Natural killer cell (primary cell): ENCODE data around the gene SLC25A13. TPM values are rescaled to one million over a fixed set of nuclear protein-coding genes. Genes with fewer than 3 reads are reported as not detected.

ENCODE experiments used
- ATAC-seq, 3 donors: fragments of 150-1000 bp in 2 of 3; fragments of 200-7000 bp in 1 of 3; cut with Tn5 transposase; 1 replicate in 1 of 3; 2 replicates in 2 of 3; pipeline ENCODE4 v1.10.0; 2021; ENCODE audit warnings: mild to moderate bottlenecking in 2 of 3, moderate library complexity in 2 of 3
- DNase-seq, 2 donors: peaks; one replicate each; pipeline versions ENCODE4 v3.0.0 to v3.0.0-alpha.2; 2013 to 2021; ENCODE audit warnings: mixed read lengths in 1 of 2
- H3K27ac ChIP-seq: one replicate; pipeline ENCODE4 v1.5.1; 2013; ENCODE audit warnings: mild to moderate bottlenecking, low read length
- H3K27me3 ChIP-seq: one replicate; pipeline ENCODE4 v1.6.1; 2013; ENCODE audit warnings: low read length; ENCODE audit not compliant: control insufficient read depth, insufficient read depth
- H3K36me3 ChIP-seq: one replicate; pipeline ENCODE4 v1.6.1; 2013; ENCODE audit warnings: low read length; ENCODE audit not compliant: control insufficient read depth, insufficient read depth
- H3K4me1 ChIP-seq: one replicate; pipeline ENCODE4 v1.6.1; 2013; ENCODE audit warnings: low read length; ENCODE audit not compliant: control insufficient read depth, insufficient read depth
- H3K4me3 ChIP-seq: one replicate; pipeline ENCODE4 v1.5.1; 2013; ENCODE audit warnings: low read length
- H3K9me3 ChIP-seq: one replicate; pipeline ENCODE4 v1.6.1; 2013; ENCODE audit warnings: low read length; ENCODE audit not compliant: control insufficient read depth, insufficient read depth
- H3K27ac Mint-ChIP-seq, 2 donors: one replicate each; pipeline ENCODE4 v1.8.0; 2022; ENCODE audit warnings: mild to moderate bottlenecking in 2 of 2, mixed read lengths in 2 of 2, moderate library complexity in 1 of 2
- H3K27me3 Mint-ChIP-seq, 2 donors: one replicate each; pipeline ENCODE4 v1.8.0; 2022; ENCODE audit warnings: low read depth in 2 of 2, mixed read lengths in 2 of 2
- H3K36me3 Mint-ChIP-seq: one replicate; pipeline ENCODE4 v1.8.0; 2022; ENCODE audit warnings: mixed read lengths
- H3K4me1 Mint-ChIP-seq, 2 donors: one replicate each; pipeline ENCODE4 v1.8.0; 2022; ENCODE audit warnings: mixed read lengths in 2 of 2
- H3K4me3 Mint-ChIP-seq: one replicate; pipeline ENCODE4 v1.8.0; 2022; ENCODE audit warnings: mild to moderate bottlenecking, moderate library complexity, mixed read lengths
- H3K9me3 Mint-ChIP-seq, 2 donors: one replicate each; pipeline ENCODE4 v1.8.0; 2022; ENCODE audit warnings: mixed read lengths in 2 of 2
- CTCF ChIP-seq: fragments of 200-600 bp; IDR thresholded peaks from one replicate; pipeline ENCODE4 v1.8.0; 2022; ENCODE audit warnings: antibody characterized with exemption
- WGBS: methylation state at CpG from one replicate; pipeline ENCODE4 v1.1.7; 2013; ENCODE audit warnings: missing lambda C conversion rate; ENCODE audit not compliant: insufficient coverage; 5-methylcytosine and 5-hydroxymethylcytosine counted together
- intact Hi-C: fragments of 100-400 bp; cut with micrococcal nuclease; formaldehyde crosslinking; loops from one replicate; pipeline ENCODE4 v1.14.2; 2022
- total RNA-seq, 4 donors: library from RNA; stranded (reverse); fragments of 120-200 nt in 1 of 4; gene quantifications; one replicate each; pipeline versions ENCODE4 v1.2.3 to v1.2.4, GENCODE V29; 2013 to 2022

Gene SLC25A13
- total RNA-seq, 3 donors from 2014 or later (not counting 1 experiment from before 2014, with no cell fraction given) = 16.9 to 20.8 (median 20.5) TPM

GRCh38 chr7:96355990-96356506 is 34.1 kb upstream of the SLC25A13 start:
- Mint-ChIP-seq H3K9me3 (no peaks in the 10 kb centered on the region), H3K4me3 (no peak overlapping the region), H3K27me3 (peaks cover 0 to 15% of the 10 kb centered on the region in 2 donors), H3K36me3 (no peaks in the 10 kb centered on the region), H3K4me1 (no peaks in the 10 kb centered on the region), H3K27ac (no peak overlapping the region)
- Histone ChIP-seq H3K36me3 (no peaks in the 10 kb centered on the region), H3K4me3 (no peak overlapping the region), H3K27me3 (no peaks in the 10 kb centered on the region), H3K27ac (no peak overlapping the region), H3K9me3 (no peaks in the 10 kb centered on the region), H3K4me1 (no peaks in the 10 kb centered on the region)
- ATAC-seq = no peak
- TF ChIP-seq CTCF = no peak
- intact Hi-C loops = no loop called here
- WGBS = no CpG with 5 or more reads among the region's 2 CpGs
- no peak for DNase-seq

GRCh38 chr7:96354881-96355280 is 33.0 kb upstream of the SLC25A13 start:
- intact Hi-C loops = no loop called here
- H3K27me3 ChIP-seq = no peaks in the 10 kb centered on the region
- H3K27ac Mint-ChIP-seq = no peak overlapping the region

GRCh38 chr7:96349572-96349971 is 27.7 kb upstream of the SLC25A13 start:
- Mint-ChIP-seq H3K9me3 (no peaks in the 10 kb centered on the region), H3K36me3 (no peaks in the 10 kb centered on the region), H3K27ac (no peak overlapping the region), H3K4me3 (no peak overlapping the region), H3K27me3 (peaks cover 12 to 28% of the 10 kb centered on the region in 2 donors), H3K4me1 (no peaks in the 10 kb centered on the region)
- DNase-seq (no peak), ATAC-seq (no peak)
- Histone ChIP-seq H3K27ac (no peak overlapping the region), H3K36me3 (no peaks in the 10 kb centered on the region), H3K4me3 (no peak overlapping the region), H3K4me1 (no peaks in the 10 kb centered on the region), H3K27me3 (peaks cover 2% of the 10 kb centered on the region), H3K9me3 (no peaks in the 10 kb centered on the region)
- intact Hi-C loops = no loop called here
- WGBS = 74% methylated on average over 2 of the region's 3 CpGs
- no peak for TF ChIP-seq CTCF

More at GRCh38 chr7:96354881-96355280, 33.0 kb upstream of the SLC25A13 start:
- Histone ChIP-seq H3K36me3 (no peaks in the 10 kb centered on the region), H3K27ac (no peak overlapping the region), H3K4me3 (no peak overlapping the region), H3K9me3 (no peaks in the 10 kb centered on the region), H3K4me1 (no peaks in the 10 kb centered on the region)
- H3K4me3 Mint-ChIP-seq = no peak overlapping the region
- no peaks in the 10 kb centered on the region for H3K36me3 Mint-ChIP-seq
- 66% methylated on average over 3 of the region's 3 CpGs for WGBS
- no peaks in the 10 kb centered on the region for H3K4me1 Mint-ChIP-seq
- peaks cover 0 to 13% of the 10 kb centered on the region in 2 donors for H3K27me3 Mint-ChIP-seq
- H3K9me3 Mint-ChIP-seq = no peaks in the 10 kb centered on the region
- ATAC-seq (no peak), DNase-seq (no peak)
- TF ChIP-seq CTCF = no peak

GRCh38 chr7:96347471-96347870 is 25.6 kb upstream of the SLC25A13 start:
- no peak overlapping the region for H3K4me3 Mint-ChIP-seq
- no peaks in the 10 kb centered on the region for H3K9me3 Mint-ChIP-seq
- no peak overlapping the region for H3K27ac Mint-ChIP-seq
- Histone ChIP-seq H3K36me3 (no peaks in the 10 kb centered on the region), H3K27ac (no peak overlapping the region), H3K27me3 (peaks cover 2% of the 10 kb centered on the region), H3K4me1 (no peaks in the 10 kb centered on the region), H3K9me3 (no peaks in the 10 kb centered on the region), H3K4me3 (no peak overlapping the region)
- peaks cover 15 to 39% of the 10 kb centered on the region in 2 donors for H3K27me3 Mint-ChIP-seq
- DNase-seq = no peak
- H3K36me3 Mint-ChIP-seq = no peaks in the 10 kb centered on the region
- WGBS = 81% methylated on average over 2 of the region's 2 CpGs
- intact Hi-C loops = no loop called here
- H3K4me1 Mint-ChIP-seq = no peaks in the 10 kb centered on the region
- no peak for ATAC-seq
- TF ChIP-seq CTCF = no peak
